ENCODE results near the gene CERT1. TPM values are rescaled to one million over a fixed set of nuclear protein-coding genes. Genes with fewer than 3 reads are reported as not detected.

CERT1 gene
- total RNA-seq, 1 donor from 2014 or later, result 36.2 TPM

- TF ChIP-seq CTCF (IDR thresholded peaks at IDR 0.05), result no peak
- Mint-ChIP-seq H3K4me1 (ENCODE audit: low read depth) (peaks cover 14% of the 10 kb centered on the region), H3K27ac (ENCODE audit: unreplicated experiment) (no peak overlapping the region), H3K36me3 (ENCODE audit: low read depth) (peaks cover 7% of the 10 kb centered on the region), H3K27me3 (ENCODE audit: low read depth) (no peaks in the 10 kb centered on the region), H3K4me3 (ENCODE audit: unreplicated experiment) (no peak overlapping the region), H3K9me3 (ENCODE audit: low read depth) (no peaks in the 10 kb centered on the region)
- DNase-seq (ENCODE audit: low spot score), result no peak
Measured at GRCh38 chr5:75461679-75462078, 49.8 kb downstream of the CERT1 start.

- H3K4me1 Mint-ChIP-seq (ENCODE audit: low read depth), result peaks cover 14% of the 10 kb centered on the region
- H3K4me3 Mint-ChIP-seq (ENCODE audit: unreplicated experiment), result no peak overlapping the region
- H3K9me3 Mint-ChIP-seq (ENCODE audit: low read depth), result no peaks in the 10 kb centered on the region
- DNase-seq (ENCODE audit: low spot score), result no peak
- H3K36me3 Mint-ChIP-seq (ENCODE audit: low read depth), result peaks cover 7% of the 10 kb centered on the region
- TF ChIP-seq CTCF (IDR thresholded peaks at IDR 0.05), result no peak
- H3K27ac Mint-ChIP-seq (ENCODE audit: unreplicated experiment), result no peak overlapping the region
- no peaks in the 10 kb centered on the region for H3K27me3 Mint-ChIP-seq (ENCODE audit: low read depth)
Measured at GRCh38 chr5:75460942-75461610, 50.4 kb downstream of the CERT1 start.

GRCh38 chr5:75460532-75460931 lies 50.9 kb downstream of the CERT1 start:
- no peak overlapping the region for H3K4me3 Mint-ChIP-seq (ENCODE audit: unreplicated experiment)
- no peak for DNase-seq (ENCODE audit: low spot score)
- H3K27ac Mint-ChIP-seq (ENCODE audit: unreplicated experiment), result no peak overlapping the region
- TF ChIP-seq CTCF (IDR thresholded peaks at IDR 0.05), result no peak
- no peaks in the 10 kb centered on the region for H3K9me3 Mint-ChIP-seq (ENCODE audit: low read depth)
- no peaks in the 10 kb centered on the region for H3K27me3 Mint-ChIP-seq (ENCODE audit: low read depth)
- H3K36me3 Mint-ChIP-seq (ENCODE audit: low read depth), result peaks cover 7% of the 10 kb centered on the region
- peaks cover 8% of the 10 kb centered on the region for H3K4me1 Mint-ChIP-seq (ENCODE audit: low read depth)

DNA sequence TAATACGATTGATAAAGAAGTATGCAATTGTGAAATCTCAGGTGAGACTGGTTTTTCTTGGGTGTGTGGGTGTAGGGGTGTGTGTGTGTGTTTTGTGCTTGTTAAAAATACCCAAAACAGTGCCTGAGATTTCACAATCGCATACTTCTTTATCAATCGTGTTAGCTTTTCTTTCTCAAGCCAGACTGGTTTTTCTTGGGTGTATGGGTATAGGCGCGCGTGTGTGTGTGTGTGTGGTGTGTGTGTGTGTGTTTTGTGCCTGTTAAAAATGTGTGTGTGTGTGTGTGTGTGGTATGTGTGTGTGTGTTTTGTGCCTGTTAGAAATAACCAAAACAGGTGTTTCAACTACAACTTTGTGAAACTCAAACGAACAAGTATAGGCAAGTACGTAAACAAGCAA lies 53.7 kb downstream of the CERT1 start:
- H3K36me3 Mint-ChIP-seq (ENCODE audit: low read depth), result peaks cover 15% of the 10 kb centered on the region
- H3K4me3 Mint-ChIP-seq (ENCODE audit: unreplicated experiment), result no peak overlapping the region
- DNase-seq (ENCODE audit: low spot score), result no peak
- no peaks in the 10 kb centered on the region for H3K4me1 Mint-ChIP-seq (ENCODE audit: low read depth)
- H3K9me3 Mint-ChIP-seq (ENCODE audit: low read depth), result no peaks in the 10 kb centered on the region
- H3K27me3 Mint-ChIP-seq (ENCODE audit: low read depth), result no peaks in the 10 kb centered on the region
- TF ChIP-seq CTCF (IDR thresholded peaks at IDR 0.05), result no peak
- peak overlapping the region; percentile 49 for H3K27ac Mint-ChIP-seq (ENCODE audit: unreplicated experiment)

DNA sequence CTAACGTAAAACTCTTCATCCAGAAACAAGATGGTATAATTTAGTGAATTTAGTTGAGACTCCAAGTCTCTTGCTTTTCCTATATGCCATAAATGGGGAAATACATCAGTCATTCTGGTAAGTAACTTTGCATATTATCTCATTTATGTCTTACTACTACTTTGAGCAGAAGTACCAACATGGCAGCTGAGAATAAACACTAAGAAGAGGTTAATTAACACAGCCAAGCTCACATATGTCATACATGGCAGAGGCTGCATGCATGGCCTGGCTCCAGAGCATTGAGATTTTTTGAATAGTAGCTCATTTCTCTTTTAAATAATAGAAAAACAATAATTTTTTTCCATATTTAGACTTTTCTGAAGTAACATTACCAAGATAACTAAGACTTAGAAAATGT lies 54.3 kb downstream of the CERT1 start:
- Mint-ChIP-seq H3K9me3 (ENCODE audit: low read depth) (no peaks in the 10 kb centered on the region), H3K4me3 (ENCODE audit: unreplicated experiment) (no peak overlapping the region), H3K36me3 (ENCODE audit: low read depth) (peaks cover 15% of the 10 kb centered on the region), H3K27me3 (ENCODE audit: low read depth) (no peaks in the 10 kb centered on the region), H3K27ac (ENCODE audit: unreplicated experiment) (peak overlapping the region; percentile 49), H3K4me1 (ENCODE audit: low read depth) (no peaks in the 10 kb centered on the region)
- no peak for TF ChIP-seq CTCF (IDR thresholded peaks at IDR 0.05)
- no peak for DNase-seq (ENCODE audit: low spot score)

Data from chondrocyte (in vitro differentiated cells).